Epithelial cell of alveolus of lung (primary cell): ENCODE data around the gene CCSER2. TPM values are rescaled to one million over a fixed set of nuclear protein-coding genes. Genes with fewer than 3 reads are reported as not detected.

ENCODE experiments used
- total RNA-seq: library from RNA; depleted of rRNA; stranded (reverse); fragments of >200 nt; gene quantifications from 2 replicates; pipeline ENCODE4 v1.2.1, GENCODE V29; 2015

CCSER2 gene
- 18.2 and 28.5 TPM in 2 replicates for total RNA-seq

GRCh38 chr10:84328418-84329195, at the start of gene CCSER2:
Gene CCSER2 (plus strand): TSS chr10:84328589. CDS start chr10:84371053, 42,464 bp downstream.

Other genes with a start within 250 kb of the CCSER2 start
- gene GHITM, start 189.1 kb upstream of the CCSER2 start, total RNA-seq: 150 and 159 TPM in 2 replicates
- gene GPR15LG, start 154.8 kb upstream of the CCSER2 start, total RNA-seq: not detected in 2 replicates
- 0.52 TPM in 1 of 2 replicates, not detected in the other for gene CDHR1, start 134.1 kb upstream of the CCSER2 start, total RNA-seq
- not detected in 2 replicates for gene LRIT2, start 103.0 kb upstream of the CCSER2 start, total RNA-seq
- gene LRIT1, start 87.0 kb upstream of the CCSER2 start, total RNA-seq: not detected in 2 replicates
- gene RGR, start 83.5 kb upstream of the CCSER2 start, total RNA-seq: not detected in 2 replicates